Omental fat pad (tissue), 4 donors: ENCODE measurements around the gene TNRC6B. TPM values are rescaled to one million over a fixed set of nuclear protein-coding genes. Genes with fewer than 3 reads are reported as not detected.

Experiments used
- ATAC-seq: fragments of 150-250 bp; one replicate; pipeline ENCODE4 v1.9.1; 2016; ENCODE audit warnings: mild to moderate bottlenecking, moderate library complexity; ENCODE audit not compliant: low FRiP score
- DNase-seq: peaks from one replicate; pipeline ENCODE4 v3.0.0-alpha.2; 2019; ENCODE audit warnings: low spot score
- total RNA-seq, 4 donors: library from RNA; depleted of rRNA; stranded (reverse); fragments of >200 nt; gene quantifications; one replicate each; pipeline ENCODE4 v1.1.0, GENCODE V29; 2016
- TF ChIP-seq, protein P1 (sequence below), 3 donors: fragments of 450-650 bp; IDR thresholded peaks; one replicate each; pipeline ENCODE4 v1.5.1; 2016 to 2017; ENCODE audit warnings: antibody characterized with exemption in 3 of 3, mild to moderate bottlenecking in 3 of 3, moderate library complexity in 2 of 3

The TNRC6B gene
- total RNA-seq, 4 donors from 2014 or later: 17.2 to 57.8 (median 31.9) TPM

- TF ChIP-seq, protein P1, sequence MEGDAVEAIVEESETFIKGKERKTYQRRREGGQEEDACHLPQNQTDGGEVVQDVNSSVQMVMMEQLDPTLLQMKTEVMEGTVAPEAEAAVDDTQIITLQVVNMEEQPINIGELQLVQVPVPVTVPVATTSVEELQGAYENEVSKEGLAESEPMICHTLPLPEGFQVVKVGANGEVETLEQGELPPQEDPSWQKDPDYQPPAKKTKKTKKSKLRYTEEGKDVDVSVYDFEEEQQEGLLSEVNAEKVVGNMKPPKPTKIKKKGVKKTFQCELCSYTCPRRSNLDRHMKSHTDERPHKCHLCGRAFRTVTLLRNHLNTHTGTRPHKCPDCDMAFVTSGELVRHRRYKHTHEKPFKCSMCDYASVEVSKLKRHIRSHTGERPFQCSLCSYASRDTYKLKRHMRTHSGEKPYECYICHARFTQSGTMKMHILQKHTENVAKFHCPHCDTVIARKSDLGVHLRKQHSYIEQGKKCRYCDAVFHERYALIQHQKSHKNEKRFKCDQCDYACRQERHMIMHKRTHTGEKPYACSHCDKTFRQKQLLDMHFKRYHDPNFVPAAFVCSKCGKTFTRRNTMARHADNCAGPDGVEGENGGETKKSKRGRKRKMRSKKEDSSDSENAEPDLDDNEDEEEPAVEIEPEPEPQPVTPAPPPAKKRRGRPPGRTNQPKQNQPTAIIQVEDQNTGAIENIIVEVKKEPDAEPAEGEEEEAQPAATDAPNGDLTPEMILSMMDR (IDR thresholded peaks at IDR 0.05): no peak
- ATAC-seq: no peak
- DNase-seq: no peak
Measured at GRCh38 chr22:40364431-40364830, 186.7 kb downstream of the TNRC6B start.

DNA sequence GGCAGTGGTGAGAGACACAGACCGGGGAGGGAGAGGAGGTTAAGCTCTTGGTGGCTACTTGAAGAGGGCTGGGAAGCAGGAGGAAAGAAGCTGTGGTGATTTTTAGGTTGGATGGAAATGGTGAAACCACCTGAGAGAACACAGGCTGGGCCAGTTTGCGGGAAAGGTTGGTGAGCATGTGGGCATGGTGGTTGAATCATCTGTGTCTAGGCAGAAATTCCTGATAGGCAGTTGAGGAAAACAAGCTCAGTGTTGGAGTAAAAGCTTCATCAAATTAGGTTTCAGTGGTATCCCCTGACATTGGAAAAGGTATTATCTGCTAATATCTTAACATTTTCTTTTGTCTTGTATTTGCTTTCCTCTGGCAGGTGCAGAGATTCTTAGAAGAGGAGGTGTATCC lies 188.3 kb downstream of the TNRC6B start:
- DNase-seq: no peak
- TF ChIP-seq, protein P1 (IDR thresholded peaks at IDR 0.05): no peak
- ATAC-seq: no peak

GRCh38 chr22:40367342-40367741 lies 189.6 kb downstream of the TNRC6B start:
- DNase-seq (no peak), ATAC-seq (no peak)
- TF ChIP-seq, protein P1 (IDR thresholded peaks at IDR 0.05): no peak

- no peak for DNase-seq
- ATAC-seq: no peak
- TF ChIP-seq, protein P1 (IDR thresholded peaks at IDR 0.05): no peak
Measured at GRCh38 chr22:40368016-40368415, 190.3 kb downstream of the TNRC6B start.

- ATAC-seq: no peak
- TF ChIP-seq, protein P1 (IDR thresholded peaks at IDR 0.05): no peak
- DNase-seq: no peak
Measured at GRCh38 chr22:40368836-40369235, 191.1 kb downstream of the TNRC6B start.

DNA sequence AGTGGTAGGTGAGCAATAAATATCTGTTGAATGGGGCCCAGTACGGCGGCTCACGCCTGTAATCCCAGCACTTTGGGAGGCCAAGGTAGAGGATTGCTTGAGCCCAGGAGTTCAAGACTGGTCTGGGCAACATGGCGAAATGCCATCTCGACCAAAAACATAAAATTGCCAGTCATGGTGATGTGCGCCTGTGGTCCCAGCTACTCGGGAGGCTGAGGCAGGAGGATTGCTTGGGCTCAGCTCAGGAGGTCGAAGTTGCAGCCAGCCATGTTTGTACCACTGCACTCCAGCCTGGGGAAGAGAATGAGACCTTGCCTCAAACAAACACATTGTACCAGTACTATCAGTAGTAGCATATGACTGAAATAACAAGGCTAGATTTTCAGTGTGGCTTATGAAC lies 196.8 kb downstream of the TNRC6B start:
- TF ChIP-seq, protein P1 (IDR thresholded peaks at IDR 0.05): no peak

DNA sequence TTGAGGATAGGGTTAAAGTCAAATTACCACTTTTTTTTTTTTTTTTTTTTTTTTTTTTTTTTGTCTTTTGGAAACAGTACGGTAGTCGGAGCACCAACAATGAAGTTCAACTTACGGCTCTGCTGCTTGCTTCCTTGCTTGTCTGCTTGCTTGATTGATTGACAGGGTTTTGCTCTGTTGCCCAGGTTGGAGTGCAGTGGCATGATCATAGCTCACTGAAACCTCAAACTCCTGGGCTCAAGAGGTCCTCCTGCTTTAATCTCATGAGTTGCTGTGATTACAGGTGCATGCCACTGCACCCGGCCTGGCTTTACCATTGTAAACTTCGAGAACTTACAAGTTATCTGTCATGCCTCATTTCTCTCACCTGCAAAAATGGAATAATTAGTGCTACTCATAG lies 198.4 kb downstream of the TNRC6B start:
- ATAC-seq (no peak), DNase-seq (no peak)
- TF ChIP-seq, protein P1 (IDR thresholded peaks at IDR 0.05): no peak

More for the DNA sequence above, 196.8 kb downstream of the TNRC6B start:
- DNase-seq (no peak), ATAC-seq (no peak)
